HUDEP-2 (cell line): Measurements from ENCODE around the gene CARS2.
"Not testable (repeated sequence)": the region's sequence is repeated elsewhere in the genome, so short reads cannot be mapped to it uniquely, and the experiment has no call there.

Source experiments
- DNase-seq, 76 experiments: peaks; one replicate each; lab custom pipeline; 2025; ENCODE audit not compliant: unreplicated experiment in 76 of 76; lab: John Stamatoyannopoulos, UW

Gene CARS2

GRCh38 chr13:110684388-110685056 is 21.4 kb downstream of the CARS2 start:
- DNase-seq: no peak

- DNase-seq: no peak
These were observed 22.0 kb downstream of the CARS2 start for GRCh38 chr13:110683921-110684320.

GRCh38 chr13:110683203-110683883 is 22.6 kb downstream of the CARS2 start:
- peak in 3 of 76 experiments; percentile 2 to 11 (median 9) for DNase-seq

GRCh38 chr13:110682746-110683145 is 23.2 kb downstream of the CARS2 start:
- DNase-seq: no peak

- DNase-seq: no peak
These were observed 23.9 kb downstream of the CARS2 start for GRCh38 chr13:110681868-110682550.

GRCh38 chr13:110680852-110681251 is 25.1 kb downstream of the CARS2 start:
- peak in 9 of 76 experiments; percentile 3 to 20 (median 7) for DNase-seq

GRCh38 chr13:110677731-110678545 is 28.0 kb downstream of the CARS2 start:
- DNase-seq: no peak

- DNase-seq: no peak
These were observed 29.0 kb downstream of the CARS2 start for GRCh38 chr13:110676595-110677587.

- not testable (repeated sequence) for DNase-seq
These were observed 36.1 kb downstream of the CARS2 start for GRCh38 chr13:110669814-110670213.

- no peak for DNase-seq
These were observed 36.9 kb downstream of the CARS2 start for GRCh38 chr13:110669036-110669435.

- DNase-seq: no peak
These were observed 39.7 kb downstream of the CARS2 start for GRCh38 chr13:110666255-110666533.

- DNase-seq: no peak
These were observed 40.2 kb downstream of the CARS2 start for GRCh38 chr13:110665491-110666254.

- no peak for DNase-seq
These were observed 41.2 kb downstream of the CARS2 start for GRCh38 chr13:110664673-110665072.

- DNase-seq: no peak
These were observed 41.9 kb downstream of the CARS2 start for GRCh38 chr13:110664041-110664440.

- no peak for DNase-seq
These were observed 42.4 kb downstream of the CARS2 start for GRCh38 chr13:110663491-110663890.

GRCh38 chr13:110662777-110663443 is 43.0 kb downstream of the CARS2 start:
- no peak for DNase-seq

- no peak for DNase-seq
These were observed 43.8 kb downstream of the CARS2 start for GRCh38 chr13:110662091-110662490.

- no peak for DNase-seq
These were observed 44.7 kb downstream of the CARS2 start for GRCh38 chr13:110661256-110661655.
